Cortex of kidney (tissue), 1 donor: ENCODE results near the gene SLC38A11.

Source experiments
- DNase-seq: peaks from one replicate; lab custom pipeline; 2025; lab: John Stamatoyannopoulos, UW

The SLC38A11 gene

GRCh38 chr2:164969909-164970690, 14.8 kb upstream of the SLC38A11 start:
- DNase-seq = no peak

DNA sequence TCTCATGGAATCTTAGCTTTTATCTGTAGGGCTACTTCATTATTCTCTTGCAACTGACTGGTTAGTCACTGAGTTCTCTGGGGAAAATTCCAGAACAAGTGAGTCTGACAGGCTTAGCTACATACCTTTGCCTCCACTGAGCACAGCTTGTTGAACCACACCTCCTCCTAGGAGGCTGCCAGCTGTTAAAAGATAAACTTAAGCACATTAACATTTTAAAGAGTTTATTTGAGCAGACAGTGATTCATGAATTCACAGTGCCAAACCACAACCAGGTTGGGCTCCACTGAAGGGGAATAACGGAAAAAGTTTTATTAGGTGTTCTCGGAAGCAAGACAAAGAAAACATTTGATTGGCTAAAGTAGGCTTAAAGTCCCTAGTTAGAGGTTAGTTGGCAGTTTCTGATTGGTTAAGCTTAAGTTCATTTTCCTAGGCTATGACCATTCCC, 12.5 kb upstream of the SLC38A11 start:
- no peak for DNase-seq

DNA sequence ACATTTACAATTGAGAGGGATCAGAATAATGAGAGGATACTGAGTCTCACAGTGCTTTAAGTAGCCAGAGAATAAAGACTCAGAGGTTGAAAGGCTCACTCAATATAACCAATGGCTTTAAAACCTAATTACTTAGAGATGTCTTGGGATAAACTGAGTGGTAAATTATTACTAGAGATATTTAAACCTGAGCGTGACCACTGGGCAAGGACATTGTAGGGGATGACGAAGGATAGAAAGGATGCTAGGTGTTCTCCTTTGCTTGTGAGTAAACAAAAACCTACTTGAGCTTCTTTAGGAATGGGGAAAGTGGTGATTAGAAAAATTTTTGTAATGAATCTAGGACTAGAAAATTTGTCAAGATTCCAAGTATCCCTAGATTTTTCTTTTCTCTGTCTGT, 12.0 kb upstream of the SLC38A11 start:
- no peak for DNase-seq

- DNase-seq = no peak
These were observed 9.4 kb upstream of the SLC38A11 start for GRCh38 chr2:164964700-164965099.

DNA sequence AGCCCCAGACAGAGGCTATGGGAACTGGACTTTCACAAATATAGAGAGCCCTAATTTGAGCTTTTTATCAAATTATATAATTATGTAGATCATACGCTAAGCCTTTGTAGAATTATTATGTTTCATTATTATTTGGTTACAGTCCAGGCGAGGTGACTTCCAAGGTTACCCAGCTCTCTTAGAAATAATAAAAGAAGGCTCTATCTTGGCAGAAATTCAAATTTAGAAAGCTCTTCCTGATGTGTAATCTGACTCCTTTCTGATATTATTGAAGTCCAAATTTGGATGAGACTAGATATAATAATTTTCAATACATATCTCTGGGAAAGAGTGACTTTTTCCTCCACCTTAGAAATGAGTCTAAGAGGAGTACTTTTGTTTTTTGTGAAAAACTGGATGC, 4.8 kb upstream of the SLC38A11 start:
- DNase-seq = no peak

GRCh38 chr2:164954186-164954585, 1.1 kb downstream of the SLC38A11 start:
- no peak for DNase-seq

DNA sequence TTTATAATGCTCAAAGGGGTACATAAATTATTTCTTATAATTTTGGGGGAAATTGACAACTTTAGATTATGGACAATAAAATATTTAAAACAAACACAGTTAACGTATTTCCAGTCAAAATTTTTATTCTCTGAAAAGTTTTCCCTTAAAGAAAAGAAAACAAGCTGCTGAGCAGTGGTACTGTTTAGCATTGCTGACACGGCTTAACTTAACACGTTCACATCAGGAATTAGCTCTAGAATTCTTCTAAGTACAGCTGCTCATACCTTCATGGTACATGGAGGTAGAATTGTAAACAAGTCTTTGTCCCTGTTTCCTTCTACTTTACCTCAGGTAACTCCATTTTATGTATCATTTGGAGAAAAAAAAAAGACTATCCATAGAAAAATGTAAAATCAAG, 2.0 kb downstream of the SLC38A11 start:
- no peak for DNase-seq

GRCh38 chr2:164952057-164952702, 3.1 kb downstream of the SLC38A11 start:
- DNase-seq = no peak

GRCh38 chr2:164948540-164948939, 6.8 kb downstream of the SLC38A11 start:
- no peak for DNase-seq

GRCh38 chr2:164947281-164947680, 8.0 kb downstream of the SLC38A11 start:
- DNase-seq = no peak

DNA sequence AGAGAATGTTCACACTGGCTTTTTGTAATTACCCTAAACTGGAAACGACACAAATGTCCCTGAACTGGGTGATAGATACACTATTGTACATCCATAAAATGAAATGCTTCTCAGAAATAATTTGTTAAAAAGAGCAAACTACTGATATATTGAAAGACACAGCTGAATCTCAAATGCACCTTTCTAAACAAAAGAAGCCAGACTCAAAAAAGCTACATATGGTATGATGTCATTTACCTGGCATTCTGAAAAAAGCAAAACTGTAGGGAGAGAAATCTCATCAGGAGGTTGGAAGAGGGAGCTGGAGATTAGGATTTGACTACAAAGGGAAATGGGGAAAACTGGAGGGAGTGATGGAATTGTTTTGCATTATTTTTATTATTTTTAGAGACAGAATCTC, 12.0 kb downstream of the SLC38A11 start:
- DNase-seq = no peak

DNA sequence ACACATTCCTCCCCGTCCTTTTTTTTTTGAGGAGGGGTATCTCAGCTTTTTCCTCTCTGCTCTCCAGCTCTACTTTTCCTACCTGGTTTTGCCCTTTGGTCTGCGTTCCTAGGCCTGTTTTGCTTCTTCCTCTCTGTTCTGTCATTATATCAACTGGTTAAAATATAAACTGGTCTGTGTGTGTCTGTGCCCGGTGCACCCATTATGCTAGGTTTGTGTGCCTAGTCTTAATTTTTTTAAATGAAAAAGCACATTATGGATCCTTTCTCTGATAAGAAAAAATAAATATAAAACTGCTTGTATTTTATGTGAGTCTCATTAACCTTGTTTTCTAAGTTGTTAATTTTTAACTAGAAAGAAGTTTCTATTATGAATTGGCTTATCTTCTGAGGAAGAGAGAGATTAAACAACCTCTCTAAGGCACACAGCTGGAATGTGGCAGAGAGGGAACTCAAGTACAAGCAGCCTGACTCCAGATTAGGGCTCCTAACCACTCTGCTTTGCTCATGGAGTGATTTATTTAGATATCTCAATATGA, 17.4 kb downstream of the SLC38A11 start:
- no peak for DNase-seq

- DNase-seq = no peak
These were observed 19.9 kb downstream of the SLC38A11 start for GRCh38 chr2:164935118-164936101.

GRCh38 chr2:164934401-164935117, 20.8 kb downstream of the SLC38A11 start:
- no peak for DNase-seq

DNA sequence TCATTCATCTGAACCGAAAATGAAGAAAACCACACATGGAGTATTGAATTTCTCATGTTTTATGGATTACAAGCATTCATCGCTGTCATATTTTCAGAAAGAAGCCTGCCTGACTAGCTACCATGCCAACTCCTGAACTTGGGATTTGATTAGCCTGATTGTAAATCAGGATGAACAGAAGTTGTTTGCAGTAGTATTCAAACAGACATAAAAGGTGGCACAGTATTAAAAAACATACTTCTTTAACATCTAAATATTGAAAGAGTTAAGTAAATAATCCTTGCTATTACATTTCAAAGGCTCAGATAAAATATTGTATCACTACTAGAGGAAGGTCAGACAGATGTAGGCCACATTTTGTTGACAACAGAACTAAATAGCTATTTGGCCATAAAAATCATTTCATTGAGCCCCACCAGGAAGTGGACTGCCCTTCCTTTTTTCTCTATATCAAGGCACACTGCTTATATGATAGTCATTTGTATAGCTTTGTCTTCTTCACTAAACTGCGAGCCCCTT, 21.6 kb downstream of the SLC38A11 start:
- DNase-seq = no peak

DNA sequence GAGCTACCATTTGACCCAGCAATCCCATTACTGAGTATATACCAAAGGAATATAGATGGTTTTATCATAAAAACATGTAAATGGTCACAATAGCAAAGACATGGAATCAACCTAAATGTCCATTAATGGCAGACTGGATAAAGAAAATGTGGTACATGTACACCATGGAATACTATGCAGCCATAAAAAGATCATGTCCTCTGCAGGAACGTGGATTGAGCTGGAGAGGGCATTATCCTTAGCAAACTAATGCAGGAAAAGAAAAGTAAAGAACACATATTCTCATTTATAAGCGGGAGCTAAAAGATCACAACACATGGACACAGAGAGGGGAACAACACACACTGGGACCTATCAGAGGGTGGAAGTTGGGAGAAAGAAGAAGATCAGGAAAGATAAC, 22.9 kb downstream of the SLC38A11 start:
- DNase-seq = no peak

DNA sequence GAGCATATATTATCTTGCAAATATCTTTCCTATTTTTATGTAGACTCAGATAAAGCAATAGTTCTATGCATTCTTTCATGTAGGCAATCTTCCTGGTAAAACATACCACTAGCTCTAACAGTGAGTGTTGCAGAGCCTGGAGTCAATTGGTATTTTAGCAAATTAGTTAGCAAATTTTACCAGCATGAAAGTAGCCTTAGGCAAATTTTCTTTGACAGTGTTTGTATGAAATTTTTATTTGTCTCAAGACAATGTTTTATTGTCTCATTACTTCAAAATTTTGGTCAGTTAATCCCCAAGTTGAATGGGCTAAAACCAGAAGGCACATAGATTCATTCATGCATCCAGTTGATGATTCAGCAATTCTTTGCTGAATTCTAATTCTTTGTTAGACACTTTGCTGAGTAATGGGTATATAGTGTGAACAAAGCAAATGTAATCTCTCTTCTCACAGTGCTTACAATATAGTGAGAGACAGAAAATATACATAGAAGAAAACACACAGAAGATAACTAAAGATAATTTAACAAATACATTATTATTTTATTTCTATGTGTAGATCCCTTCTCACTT, 27.1 kb downstream of the SLC38A11 start:
- no peak for DNase-seq

GRCh38 chr2:164922134-164922533, 33.2 kb downstream of the SLC38A11 start:
- DNase-seq = no peak

- no peak for DNase-seq
These were observed 34.9 kb downstream of the SLC38A11 start for GRCh38 chr2:164920430-164920829.

DNA sequence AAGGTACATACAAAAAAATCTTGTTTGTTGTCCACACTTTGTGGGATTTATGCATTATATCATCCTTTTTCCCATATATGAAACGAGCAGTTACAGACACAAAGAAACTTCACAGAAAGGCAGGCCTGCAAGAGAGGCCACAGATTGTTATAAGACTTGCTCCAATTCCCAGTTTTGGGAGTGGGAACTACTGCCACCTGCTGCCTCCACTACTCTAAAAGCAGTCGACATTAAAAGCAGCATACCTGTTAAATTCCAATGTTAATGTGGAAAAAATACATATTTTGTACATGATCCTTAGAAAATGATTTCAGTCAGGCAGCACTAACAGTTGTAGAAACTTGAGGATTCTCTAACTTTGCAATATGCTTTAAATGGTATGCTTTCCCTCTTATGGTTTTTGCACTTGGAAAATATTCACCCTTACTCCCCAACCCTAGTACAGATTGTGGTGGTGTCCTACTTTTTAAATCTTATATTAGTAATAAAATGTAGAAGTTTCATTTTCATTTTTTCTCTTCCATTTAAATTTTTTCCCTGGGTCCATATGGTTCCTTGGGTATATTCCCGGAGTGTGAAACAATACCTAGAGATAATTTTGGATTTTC, 37.9 kb downstream of the SLC38A11 start:
- no peak for DNase-seq
